ENCODE results near the gene EXD3. TPM values are rescaled to one million over a fixed set of nuclear protein-coding genes. Genes with fewer than 3 reads are reported as not detected.

The EXD3 gene
- total and polyA plus RNA-seq, 7 donors, result 8.9 to 29.7 (median 18.0) TPM

- peak; percentile 91 for DNase-seq
- Histone ChIP-seq H3K27ac (peak overlapping the region; percentile 72 to 81 (median 74)), H3K4me1 (peaks cover 0 to 35% (median 24%) of the 10 kb centered on the region in 4 donors), H3K4me3 (peak overlapping the region; percentile 27 to 49 (median 38)), H3K36me3 (peaks cover 17 to 31% (median 17%) of the 10 kb centered on the region in 4 donors), H3K9me3 (no peaks in the 10 kb centered on the region), H3K27me3 (peaks cover 19 to 75% (median 52%) of the 10 kb centered on the region in 3 donors)
- intact Hi-C loops (cut with DNase I), result no loop called here
- WGBS, 2 donors, result 37 to 43% methylated on average over 30 of the region's 30 CpGs
- TF ChIP-seq CTCF (IDR thresholded peaks at IDR 0.05) (no peak), POLR2AphosphoS5 (IDR thresholded peaks at IDR 0.05) (no peak), POLR2A (IDR thresholded peaks at IDR 0.05) (no peak), EP300 (IDR thresholded peaks at IDR 0.05) (no peak)
Measured at GRCh38 chr9:137276473-137277328, 146.3 kb downstream of the EXD3 start.

DNA sequence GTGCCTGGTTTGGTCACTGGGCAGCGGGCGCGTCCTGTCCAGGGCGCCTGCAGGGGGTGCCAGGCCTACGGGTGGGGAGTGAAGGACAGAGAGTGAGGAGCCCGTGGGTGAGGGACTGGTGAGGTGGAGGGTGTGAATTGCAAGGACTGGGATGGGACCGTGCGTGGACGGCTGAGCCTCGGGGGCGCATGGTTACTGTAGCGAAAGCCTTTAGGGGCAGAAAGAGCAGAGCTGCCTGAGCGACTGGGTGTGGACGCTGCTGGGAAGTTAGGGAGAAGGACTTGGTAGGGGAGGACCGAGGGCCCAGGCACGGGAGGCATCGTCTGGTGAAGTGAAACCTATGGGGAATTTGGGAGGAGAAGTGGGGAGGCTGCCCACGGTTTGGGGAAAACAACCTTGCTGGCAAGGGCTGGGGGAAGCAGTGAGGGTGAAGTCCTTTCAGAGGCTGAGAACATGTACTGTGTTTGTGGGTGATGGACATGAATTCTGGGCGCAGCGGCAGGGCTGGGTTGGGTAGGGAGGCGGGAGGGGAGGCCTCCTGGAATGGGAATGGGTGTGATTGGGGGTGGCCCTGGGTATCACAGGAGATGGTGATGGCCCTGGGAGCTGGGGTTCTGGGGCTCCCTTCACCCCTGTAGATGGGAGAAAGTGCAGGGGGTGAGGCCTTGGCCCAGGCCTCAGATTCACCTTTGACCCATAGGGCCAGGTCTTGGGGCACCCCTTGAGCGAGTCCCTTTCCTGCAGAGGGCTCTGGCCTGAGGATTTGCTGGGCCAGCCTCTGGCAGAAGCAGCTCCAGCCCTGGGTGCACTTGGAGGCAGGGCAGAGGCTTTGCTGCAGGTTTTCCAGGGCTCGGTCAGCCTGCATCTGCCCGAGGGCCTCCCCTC is 147.1 kb downstream of the EXD3 start:
- no peak overlapping the region for H3K4me3 ChIP-seq
- intact Hi-C loops (cut with DNase I), result no loop called here
- H3K4me1 ChIP-seq, result peaks cover 0 to 29% (median 21%) of the 10 kb centered on the region in 4 donors
- TF ChIP-seq POLR2AphosphoS5 (IDR thresholded peaks at IDR 0.05) (no peak), POLR2A (IDR thresholded peaks at IDR 0.05) (no peak), CTCF (IDR thresholded peaks at IDR 0.05) (no peak), EP300 (IDR thresholded peaks at IDR 0.05) (no peak)
- H3K27ac ChIP-seq, result peak overlapping the region in 2 of 4 donors; percentile 72 to 81
- 80 to 85% methylated on average over 24 of the region's 24 CpGs for WGBS, 2 donors
- no peaks in the 10 kb centered on the region for H3K9me3 ChIP-seq
- DNase-seq, result peak; percentile 65
- H3K36me3 ChIP-seq, result peaks cover 17 to 39% (median 24%) of the 10 kb centered on the region in 4 donors
- peaks cover 16 to 66% (median 45%) of the 10 kb centered on the region in 3 donors for H3K27me3 ChIP-seq

DNA sequence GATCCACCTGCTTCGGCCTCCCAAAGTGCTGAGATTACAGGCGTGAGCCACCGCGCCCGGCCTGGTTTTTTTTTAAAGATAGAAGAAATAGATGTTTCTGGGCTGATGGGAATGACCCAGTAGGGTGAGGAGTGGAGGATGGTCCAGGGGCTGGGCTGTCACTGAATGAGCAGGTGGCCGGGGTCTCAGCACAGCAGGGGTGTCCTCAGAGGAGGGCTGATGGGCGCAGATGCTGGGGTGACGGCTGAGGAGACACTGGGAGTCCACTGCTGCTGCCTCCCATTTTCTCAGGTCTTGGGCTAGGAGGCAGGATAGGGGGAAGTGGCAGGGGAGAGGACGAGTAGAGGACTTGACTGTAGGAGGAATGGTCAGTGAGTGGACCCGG is 147.8 kb downstream of the EXD3 start:
- TF ChIP-seq POLR2AphosphoS5 (IDR thresholded peaks at IDR 0.05) (no peak), CTCF (IDR thresholded peaks at IDR 0.05) (no peak), POLR2A (IDR thresholded peaks at IDR 0.05) (no peak), EP300 (IDR thresholded peaks at IDR 0.05) (no peak)
- H3K36me3 ChIP-seq, result peaks cover 17 to 43% (median 26%) of the 10 kb centered on the region in 4 donors
- H3K4me1 ChIP-seq, result peaks cover 0 to 23% (median 18%) of the 10 kb centered on the region in 4 donors
- DNase-seq, result no peak
- intact Hi-C loops (cut with DNase I), result no loop called here
- no peak overlapping the region for H3K4me3 ChIP-seq
- no peak overlapping the region for H3K27ac ChIP-seq
- H3K9me3 ChIP-seq, result no peaks in the 10 kb centered on the region
- 83 to 87% methylated on average over 10 of the region's 10 CpGs for WGBS, 2 donors
- H3K27me3 ChIP-seq, result peaks cover 10 to 60% (median 39%) of the 10 kb centered on the region in 3 donors

- WGBS, 2 donors, result 66 to 67% methylated on average over 15 of the region's 15 CpGs
- peaks cover 0 to 34% (median 27%) of the 10 kb centered on the region in 4 donors for H3K4me1 ChIP-seq
- no peaks in the 10 kb centered on the region for H3K9me3 ChIP-seq
Measured at GRCh38 chr9:137273611-137274320, 149.2 kb downstream of the EXD3 start.

More at GRCh38 chr9:137273611-137274320, 149.2 kb downstream of the EXD3 start:
- TF ChIP-seq POLR2A (IDR thresholded peaks at IDR 0.05), result no peak
- no peak for TF ChIP-seq POLR2AphosphoS5 (IDR thresholded peaks at IDR 0.05)
- no peak for TF ChIP-seq EP300 (IDR thresholded peaks at IDR 0.05)
- no peak for TF ChIP-seq CTCF (IDR thresholded peaks at IDR 0.05)
- H3K36me3 ChIP-seq, result peaks cover 17 to 36% (median 26%) of the 10 kb centered on the region in 4 donors
- H3K4me3 ChIP-seq, result no peak overlapping the region
- H3K27me3 ChIP-seq, result peaks cover 10 to 46% (median 26%) of the 10 kb centered on the region in 3 donors
- intact Hi-C loops (cut with DNase I), result no loop called here
- H3K27ac ChIP-seq, result no peak overlapping the region
- no peak for DNase-seq

All from sigmoid colon (tissue), 7 donors.